Ovary (tissue), 9 donors: ENCODE data around the gene DUSP22. TPM values are rescaled to one million over a fixed set of nuclear protein-coding genes. Genes with fewer than 3 reads are reported as not detected.

Experiments used
- DNase-seq, 5 donors: peaks; one replicate each; pipeline ENCODE4 v3.0.0-alpha.2; 2019 to 2020
- H3K27ac ChIP-seq, 2 donors: fragments of 200-600 bp; one replicate each; pipeline versions ENCODE4 v1.5.1 to v1.8.0; 2019 to 2022
- H3K27me3 ChIP-seq: fragments of 200-600 bp; one replicate; pipeline ENCODE4 v1.8.0; 2022
- H3K36me3 ChIP-seq: fragments of 200-600 bp; sonication (generic); one replicate; pipeline ENCODE4 v1.5.1; 2019
- H3K4me1 ChIP-seq: one replicate; pipeline ENCODE4 v1.8.1; 2013; ENCODE audit warnings: mild to moderate bottlenecking, moderate library complexity; ENCODE audit not compliant: insufficient read depth
- H3K4me3 ChIP-seq: fragments of 200-600 bp; sonication (generic); one replicate; pipeline ENCODE4 v1.5.1; 2017
- H3K9me3 ChIP-seq, 2 donors: fragments of 200-600 bp in 1 of 2; sonication (generic) in 1 of 2; one replicate each; pipeline versions ENCODE4 v1.5.1 to v1.8.1; 2013 to 2019; ENCODE audit warnings: mild to moderate bottlenecking in 1 of 2, moderate library complexity in 1 of 2
- CTCF ChIP-seq, 3 donors: fragments of 450-650 bp in 2 of 3; fragments of 200-600 bp in 1 of 3; IDR thresholded peaks; one replicate each; pipeline versions ENCODE4 v1.5.1 to v1.8.0; 2016 to 2022; ENCODE audit warnings: antibody characterized with exemption in 3 of 3, mild to moderate bottlenecking in 1 of 3
- EP300 ChIP-seq: sonication (generic); formaldehyde crosslinking; IDR thresholded peaks from one replicate; pipeline ENCODE4 v1.6.1; 2017; ENCODE audit warnings: antibody characterized with exemption
- POLR2A ChIP-seq: fragments of 450-650 bp; IDR thresholded peaks from one replicate; pipeline ENCODE4 v1.6.1; 2017; ENCODE audit warnings: antibody characterized with exemption, mild to moderate bottlenecking, moderate library complexity
- whole genome bisulfite sequencing, 3 donors: extraction: QIAGEN DNeasy Blood & Tissue Kit in 1 of 3; methylation state at CpG; one replicate each; pipeline versions ENCODE4 v1.1.5 to v1.1.7; 2013 to 2017; 5-methylcytosine and 5-hydroxymethylcytosine counted together
- intact Hi-C, 4 donors: fragments of 100-400 bp; cut with DNase I; formaldehyde crosslinking; loops; one replicate each; pipeline versions ENCODE4 v1.11.0 to v1.15.1; 2022 to 2023
- polyA plus RNA-seq, 2 donors: library from polyadenylated mRNA; stranded (reverse); fragments of 200-250 nt in 1 of 2; fragments of 350-450 nt in 1 of 2; fragmentation: Illumina TruSeq in 1 of 2; extraction: RNeasy Lipid Tissue Mini Kit (QIAGEN cat#74804) in 1 of 2; gene quantifications; one replicate each; pipeline ENCODE4 v1.2.3, GENCODE V29; 2013 to 2014
- total RNA-seq, 7 donors: library from RNA; depleted of rRNA in 2 of 7; stranded (reverse); fragments of >200 nt in 2 of 7; fragmentation: NEBNext Ultra II Directional in 3 of 7; extraction: Animal tissue kit (Norgen Biotek cat#: 25700) in 3 of 7; gene quantifications; one replicate each; pipeline versions ENCODE4 v1.1.0 to v1.2.4, GENCODE V29; 2016 to 2023
- donor health status: DM: no; HTN: no; CAD: no; lungs with moderate emphysema.
- donor health status: DM: no; HTN: no; CAD: no.
- donor health status: Bipolar disorder and iron deficiency.
- donor health status: DM: yes; HTN: yes; CAD: no.
- donor health status: DM: no; HTN: no; CAD: no.
- donor health status: DM: yes; HTN: yes; CAD: no.

Gene DUSP22
- total and polyA plus RNA-seq, 9 donors: 24.7 to 35.0 (median 29.3) TPM

DNA sequence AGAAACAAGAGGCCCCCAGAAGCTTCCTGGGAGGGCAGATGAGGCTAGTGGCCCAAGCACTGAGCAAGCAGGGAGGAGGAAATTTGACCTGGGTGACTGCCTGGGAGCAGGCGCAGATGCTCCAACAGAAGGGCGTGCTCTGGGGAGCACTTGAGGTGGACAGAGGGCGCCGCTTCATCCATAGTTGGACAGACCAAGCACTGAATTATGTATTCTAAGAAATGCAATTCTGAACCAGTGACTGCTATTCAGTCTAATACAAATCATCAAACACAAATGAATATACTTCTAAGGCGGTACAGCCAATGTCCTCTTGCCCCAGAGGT, 70.6 kb downstream of the DUSP22 start:
- no peaks in the 10 kb centered on the region for H3K4me1 ChIP-seq
- WGBS, 3 donors: 76 to 81% (median 77%) methylated on average over 5 of the region's 5 CpGs

GRCh38 chr6:363291-363690, 71.0 kb downstream of the DUSP22 start:
- no peak for DNase-seq
- TF ChIP-seq EP300: no peak
- no peak for TF ChIP-seq POLR2A
- TF ChIP-seq CTCF (IDR thresholded peaks at IDR 0.05): no peak
- intact Hi-C loops: no loop called here
- H3K36me3 ChIP-seq: no peaks in the 10 kb centered on the region
- H3K9me3 ChIP-seq: no peaks in the 10 kb centered on the region
- 86 to 89% (median 87%) methylated on average over 12 of the region's 12 CpGs for WGBS, 3 donors
- H3K27me3 ChIP-seq: no peaks in the 10 kb centered on the region
- H3K4me3 ChIP-seq: no peak overlapping the region
- no peak overlapping the region for H3K27ac ChIP-seq
- no peaks in the 10 kb centered on the region for H3K4me1 ChIP-seq

More for the DNA sequence above, 70.6 kb downstream of the DUSP22 start:
- Histone ChIP-seq H3K36me3 (no peaks in the 10 kb centered on the region), H3K27me3 (no peaks in the 10 kb centered on the region), H3K27ac (no peak overlapping the region), H3K4me3 (no peak overlapping the region), H3K9me3 (no peaks in the 10 kb centered on the region)
- DNase-seq: no peak
- no peak for TF ChIP-seq EP300
- no peak for TF ChIP-seq CTCF (IDR thresholded peaks at IDR 0.05)
- no peak for TF ChIP-seq POLR2A
- intact Hi-C loops: no loop called here

DNA sequence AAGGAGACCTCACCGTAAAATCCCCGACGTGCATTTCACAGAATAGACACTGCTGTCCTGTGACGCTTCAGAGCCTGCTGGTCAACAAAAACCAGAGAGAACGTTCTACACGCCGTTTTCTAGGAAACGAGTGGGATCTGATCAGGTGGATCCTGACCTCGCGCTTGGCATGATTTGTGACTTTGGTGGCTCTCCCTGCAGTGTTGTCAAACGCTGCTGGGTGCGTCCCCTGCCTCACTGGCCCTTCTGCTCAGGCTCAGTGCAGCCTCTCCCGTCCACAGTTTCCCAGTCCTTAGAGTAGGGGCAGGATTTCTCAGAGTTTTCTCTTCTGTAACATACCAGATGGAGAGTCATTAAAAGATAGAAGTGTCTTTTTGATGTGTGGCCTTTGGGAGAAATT, 71.6 kb downstream of the DUSP22 start:
- intact Hi-C loops: no loop called here
- Histone ChIP-seq H3K27ac (no peak overlapping the region), H3K9me3 (no peaks in the 10 kb centered on the region), H3K36me3 (no peaks in the 10 kb centered on the region), H3K4me1 (no peaks in the 10 kb centered on the region), H3K4me3 (no peak overlapping the region), H3K27me3 (no peaks in the 10 kb centered on the region)
- no peak for TF ChIP-seq EP300
- no peak for TF ChIP-seq POLR2A
- no peak for TF ChIP-seq CTCF (IDR thresholded peaks at IDR 0.05)
- WGBS, 3 donors: 86 to 88% (median 86%) methylated on average over 13 of the region's 13 CpGs
- DNase-seq: no peak

DNA sequence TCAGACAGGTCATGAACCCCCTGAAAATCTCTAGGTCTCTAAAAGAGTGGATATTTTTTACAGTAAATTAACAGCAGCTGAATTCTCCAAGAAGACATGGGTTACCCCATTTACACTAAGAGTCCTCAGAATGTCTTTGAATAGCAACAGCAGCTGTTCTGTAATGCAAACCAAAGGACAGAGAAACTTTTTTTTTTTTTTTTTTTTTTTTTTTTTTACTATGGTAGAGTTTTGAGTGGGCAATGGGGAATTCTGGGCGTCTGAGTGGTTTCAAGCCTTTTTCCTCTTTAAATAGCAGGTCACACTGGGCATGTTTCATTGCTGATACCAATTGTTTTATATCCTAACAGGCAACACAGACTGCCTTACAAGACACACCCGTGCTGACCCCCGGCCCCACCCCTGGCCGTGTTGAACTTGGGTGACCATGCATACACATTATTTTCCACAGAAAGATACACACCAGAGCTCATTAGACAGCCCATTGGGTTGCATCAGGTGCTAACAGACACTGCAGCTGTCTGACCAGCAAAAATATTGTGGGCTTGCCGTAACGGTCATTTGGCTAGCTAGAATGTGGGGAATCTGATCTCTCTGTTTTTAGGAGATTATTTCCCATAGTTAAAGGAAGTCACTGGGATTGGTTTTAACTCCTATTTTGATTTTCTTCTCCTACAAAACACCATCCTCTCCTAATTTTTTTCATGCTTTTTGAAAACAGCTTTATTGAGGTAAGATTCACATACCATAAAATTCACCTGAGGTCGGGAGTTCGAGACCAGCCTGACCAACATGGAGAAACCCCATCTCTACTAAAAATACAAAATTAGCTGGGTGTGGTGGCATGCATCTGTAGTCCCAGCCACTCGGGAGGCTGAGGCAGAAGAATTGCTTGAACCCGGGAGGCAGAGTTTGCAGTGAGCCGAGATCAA, 72.6 kb downstream of the DUSP22 start:
- Histone ChIP-seq H3K27me3 (no peaks in the 10 kb centered on the region), H3K4me3 (no peak overlapping the region), H3K4me1 (no peaks in the 10 kb centered on the region), H3K27ac (no peak overlapping the region), H3K36me3 (no peaks in the 10 kb centered on the region), H3K9me3 (no peaks in the 10 kb centered on the region)
- intact Hi-C loops: no loop called here
- no peak for DNase-seq
- TF ChIP-seq EP300: no peak
- 69 to 73% (median 70%) methylated on average over 11 of the region's 11 CpGs for WGBS, 3 donors

GRCh38 chr6:365835-366234, 73.5 kb downstream of the DUSP22 start:
- no peak for TF ChIP-seq POLR2A
- TF ChIP-seq CTCF (IDR thresholded peaks at IDR 0.05): no peak
- no peak for TF ChIP-seq EP300
- H3K36me3 ChIP-seq: no peaks in the 10 kb centered on the region
- no peaks in the 10 kb centered on the region for H3K27me3 ChIP-seq
- no peak overlapping the region for H3K27ac ChIP-seq
- 72 to 74% (median 73%) methylated on average over 6 of the region's 6 CpGs for WGBS, 3 donors
- DNase-seq: no peak
- no peaks in the 10 kb centered on the region for H3K4me1 ChIP-seq
- no peaks in the 10 kb centered on the region for H3K9me3 ChIP-seq
- intact Hi-C loops: no loop called here
- H3K4me3 ChIP-seq: no peak overlapping the region
